Dendritic cell treated with granulocyte-macrophage colony-stimulating factor and Interleukin-4, amounts not matched to agents 40 ng/mL and 50 ng/mL, for 4 days (primary cell): ENCODE data around the gene NOS1AP.
"Not testable (repeated sequence)": the region's sequence is repeated elsewhere in the genome, so short reads cannot be mapped to it uniquely, and the experiment has no call there.

Experiments used
- H3K27ac Mint-ChIP-seq: one replicate; pipeline ENCODE4 v1.8.0; 2022; ENCODE audit warnings: mild to moderate bottlenecking, mixed read lengths
- H3K27me3 Mint-ChIP-seq: one replicate; pipeline ENCODE4 v1.8.0; 2022; ENCODE audit warnings: mild to moderate bottlenecking, mixed read lengths
- H3K36me3 Mint-ChIP-seq: one replicate; pipeline ENCODE4 v1.8.0; 2022; ENCODE audit warnings: low read depth, mixed read lengths
- H3K4me1 Mint-ChIP-seq: one replicate; pipeline ENCODE4 v1.8.0; 2022; ENCODE audit warnings: low read depth, mixed read lengths
- H3K4me3 Mint-ChIP-seq: one replicate; pipeline ENCODE4 v1.8.0; 2022; ENCODE audit warnings: mild to moderate bottlenecking, moderate library complexity, mixed read lengths
- H3K9me3 Mint-ChIP-seq: one replicate; pipeline ENCODE4 v1.8.0; 2022; ENCODE audit warnings: mixed read lengths
- intact Hi-C: fragments of 100-400 bp; cut with micrococcal nuclease; formaldehyde crosslinking; loops from one replicate; pipeline ENCODE4 v1.15.0; 2022

Gene NOS1AP

GRCh38 chr1:162197041-162197531, 127.6 kb downstream of the NOS1AP start:
- H3K27ac Mint-ChIP-seq = no peak overlapping the region
- no peaks in the 10 kb centered on the region for H3K36me3 Mint-ChIP-seq
- intact Hi-C loops = no loop called here
- H3K4me1 Mint-ChIP-seq = peaks cover 5% of the 10 kb centered on the region
- H3K9me3 Mint-ChIP-seq = no peaks in the 10 kb centered on the region
- no peak overlapping the region for H3K4me3 Mint-ChIP-seq
- H3K27me3 Mint-ChIP-seq = peaks cover 10% of the 10 kb centered on the region

- H3K9me3 Mint-ChIP-seq = no peaks in the 10 kb centered on the region
- no peak overlapping the region for H3K27ac Mint-ChIP-seq
- intact Hi-C loops = no loop called here
- no peak overlapping the region for H3K4me3 Mint-ChIP-seq
- H3K27me3 Mint-ChIP-seq = peaks cover 10% of the 10 kb centered on the region
- H3K36me3 Mint-ChIP-seq = no peaks in the 10 kb centered on the region
- peaks cover 5% of the 10 kb centered on the region for H3K4me1 Mint-ChIP-seq
These were observed 128.3 kb downstream of the NOS1AP start for GRCh38 chr1:162197615-162198421.

GRCh38 chr1:162200096-162200847, 130.8 kb downstream of the NOS1AP start:
- peaks cover 5% of the 10 kb centered on the region for H3K4me1 Mint-ChIP-seq
- H3K4me3 Mint-ChIP-seq = no peak overlapping the region
- intact Hi-C loops = no loop called here
- no peak overlapping the region for H3K27ac Mint-ChIP-seq
- H3K36me3 Mint-ChIP-seq = no peaks in the 10 kb centered on the region
- H3K9me3 Mint-ChIP-seq = no peaks in the 10 kb centered on the region
- H3K27me3 Mint-ChIP-seq = peaks cover 10% of the 10 kb centered on the region

- peaks cover 11% of the 10 kb centered on the region for H3K27me3 Mint-ChIP-seq
- intact Hi-C loops, H3K4me1 Mint-ChIP-seq, H3K4me3 Mint-ChIP-seq, H3K9me3 Mint-ChIP-seq, H3K36me3 Mint-ChIP-seq, H3K27ac Mint-ChIP-seq: not testable (repeated sequence)
These were observed 131.6 kb downstream of the NOS1AP start for GRCh38 chr1:162201062-162201461.

GRCh38 chr1:162204129-162204822, 134.8 kb downstream of the NOS1AP start:
- peaks cover 13% of the 10 kb centered on the region for H3K27me3 Mint-ChIP-seq
- no peaks in the 10 kb centered on the region for H3K9me3 Mint-ChIP-seq
- H3K36me3 Mint-ChIP-seq = no peaks in the 10 kb centered on the region
- peaks cover 5% of the 10 kb centered on the region for H3K4me1 Mint-ChIP-seq
- no peak overlapping the region for H3K27ac Mint-ChIP-seq
- intact Hi-C loops = no loop called here
- no peak overlapping the region for H3K4me3 Mint-ChIP-seq

- intact Hi-C loops = no loop called here
- H3K27me3 Mint-ChIP-seq = peaks cover 14% of the 10 kb centered on the region
- H3K4me3 Mint-ChIP-seq = no peak overlapping the region
These were observed 135.3 kb downstream of the NOS1AP start for GRCh38 chr1:162204823-162205155.

GRCh38 chr1:162206300-162206699, 136.8 kb downstream of the NOS1AP start:
- Mint-ChIP-seq H3K27ac (no peak overlapping the region), H3K36me3 (no peaks in the 10 kb centered on the region), H3K27me3 (peaks cover 10% of the 10 kb centered on the region), H3K9me3 (no peaks in the 10 kb centered on the region), H3K4me3 (no peak overlapping the region), H3K4me1 (no peaks in the 10 kb centered on the region)
- intact Hi-C loops = no loop called here

More at GRCh38 chr1:162204823-162205155, 135.3 kb downstream of the NOS1AP start:
- H3K9me3 Mint-ChIP-seq = no peaks in the 10 kb centered on the region
- peaks cover 5% of the 10 kb centered on the region for H3K4me1 Mint-ChIP-seq
- H3K36me3 Mint-ChIP-seq = no peaks in the 10 kb centered on the region
- no peak overlapping the region for H3K27ac Mint-ChIP-seq

GRCh38 chr1:162206749-162207635, 137.5 kb downstream of the NOS1AP start:
- no peaks in the 10 kb centered on the region for H3K36me3 Mint-ChIP-seq
- intact Hi-C loops = no loop called here
- no peaks in the 10 kb centered on the region for H3K9me3 Mint-ChIP-seq
- peaks cover 7% of the 10 kb centered on the region for H3K27me3 Mint-ChIP-seq
- no peak overlapping the region for H3K27ac Mint-ChIP-seq
- no peaks in the 10 kb centered on the region for H3K4me1 Mint-ChIP-seq
- H3K4me3 Mint-ChIP-seq = no peak overlapping the region

GRCh38 chr1:162207862-162208261, 138.4 kb downstream of the NOS1AP start:
- intact Hi-C loops = no loop called here
- no peaks in the 10 kb centered on the region for H3K9me3 Mint-ChIP-seq
- H3K36me3 Mint-ChIP-seq = no peaks in the 10 kb centered on the region
- H3K4me1 Mint-ChIP-seq = no peaks in the 10 kb centered on the region
- no peak overlapping the region for H3K4me3 Mint-ChIP-seq
- peaks cover 9% of the 10 kb centered on the region for H3K27me3 Mint-ChIP-seq
- H3K27ac Mint-ChIP-seq = no peak overlapping the region

- intact Hi-C loops = no loop called here
- Mint-ChIP-seq H3K36me3 (no peaks in the 10 kb centered on the region), H3K9me3 (no peaks in the 10 kb centered on the region), H3K27ac (no peak overlapping the region), H3K4me3 (no peak overlapping the region), H3K4me1 (no peaks in the 10 kb centered on the region), H3K27me3 (peaks cover 9% of the 10 kb centered on the region)
These were observed 140.7 kb downstream of the NOS1AP start for GRCh38 chr1:162210196-162210595.

- Mint-ChIP-seq H3K4me3 (no peak overlapping the region), H3K27me3 (peaks cover 3% of the 10 kb centered on the region)
These were observed 143.2 kb downstream of the NOS1AP start for GRCh38 chr1:162212713-162213112.

GRCh38 chr1:162213281-162213912, 143.9 kb downstream of the NOS1AP start:
- no peak overlapping the region for H3K27ac Mint-ChIP-seq
- no peaks in the 10 kb centered on the region for H3K9me3 Mint-ChIP-seq
- intact Hi-C loops = no loop called here
- H3K4me3 Mint-ChIP-seq = no peak overlapping the region
- H3K4me1 Mint-ChIP-seq = peaks cover 5% of the 10 kb centered on the region
- peaks cover 3% of the 10 kb centered on the region for H3K27me3 Mint-ChIP-seq
- H3K36me3 Mint-ChIP-seq = no peaks in the 10 kb centered on the region

More at GRCh38 chr1:162212713-162213112, 143.2 kb downstream of the NOS1AP start:
- no peaks in the 10 kb centered on the region for H3K36me3 Mint-ChIP-seq
- intact Hi-C loops = no loop called here
- H3K27ac Mint-ChIP-seq = no peak overlapping the region
- no peaks in the 10 kb centered on the region for H3K9me3 Mint-ChIP-seq
- peaks cover 5% of the 10 kb centered on the region for H3K4me1 Mint-ChIP-seq

GRCh38 chr1:162214202-162214601, 144.7 kb downstream of the NOS1AP start:
- H3K4me1 Mint-ChIP-seq = peaks cover 5% of the 10 kb centered on the region
- intact Hi-C loops = no loop called here
- no peak overlapping the region for H3K27ac Mint-ChIP-seq
- H3K4me3 Mint-ChIP-seq = no peak overlapping the region
- no peaks in the 10 kb centered on the region for H3K9me3 Mint-ChIP-seq
- H3K27me3 Mint-ChIP-seq = peaks cover 3% of the 10 kb centered on the region
- no peaks in the 10 kb centered on the region for H3K36me3 Mint-ChIP-seq
